Measurements from ENCODE around the gene GPC6.

The GPC6 gene

GRCh38 chr13:94143624-94144350, 917.2 kb downstream of the GPC6 start:
- H3K27me3 ChIP-seq (ENCODE audit: control insufficient read depth in 1 of 2, insufficient read depth in 1 of 2, low read length in 2 of 2) = no peaks in the 10 kb centered on the region
- no peak overlapping the region for H4K91ac ChIP-seq (ENCODE audit: low read length)
- H4K8ac ChIP-seq (ENCODE audit: low read length) = no peak overlapping the region
- H3K79me1 ChIP-seq (replicated peaks; ENCODE audit: low read length, poor library complexity, severe bottlenecking) = no peaks in the 10 kb centered on the region
- no peaks in the 10 kb centered on the region for H3K9me3 ChIP-seq (ENCODE audit: control insufficient read depth, low read length)
- H2BK120ac ChIP-seq (ENCODE audit: low read depth, low read length) = no peak overlapping the region
- H3K27ac ChIP-seq (ENCODE audit: low read length, poor library complexity, severe bottlenecking) = no peak overlapping the region
- H3K18ac ChIP-seq (ENCODE audit: low read depth in 1 of 2, low read length in 2 of 2) = no peak overlapping the region
- H2BK15ac ChIP-seq (ENCODE audit: low read depth, poor library complexity, severe bottlenecking) = no peak overlapping the region
- DNase-seq = no peak
- no peak overlapping the region for H3K23ac ChIP-seq (ENCODE audit: low read length in 2 of 2)
- no peak overlapping the region for H2BK12ac ChIP-seq (ENCODE audit: low read length in 2 of 2)
- H3K4me1 ChIP-seq (ENCODE audit: control insufficient read depth, insufficient read depth, low read depth, low read length) = no peaks in the 10 kb centered on the region
- H3K4me2 ChIP-seq (ENCODE audit: low read length, poor library complexity, severe bottlenecking) = no peak overlapping the region
- no peak overlapping the region for H2AK5ac ChIP-seq (ENCODE audit: low read length, severe bottlenecking)
- 65% methylated on average over 8 of the region's 11 CpGs for WGBS
- H2AFZ ChIP-seq (ENCODE audit: low read depth, low read length) = no peak overlapping the region
- no peak overlapping the region for H3K14ac ChIP-seq (ENCODE audit: low read length in 2 of 2)
- H3K4me3 ChIP-seq (ENCODE audit: insufficient read depth in 1 of 2, low read depth in 1 of 2, low read length in 2 of 2) = no peak overlapping the region
- H2BK5ac ChIP-seq (ENCODE audit: low read depth, low read length, poor library complexity, severe bottlenecking) = no peak overlapping the region
- H3K9ac ChIP-seq (ENCODE audit: low read length) = no peak overlapping the region
- no peak overlapping the region for H3K4ac ChIP-seq (ENCODE audit: low read depth in 1 of 2, low read length in 2 of 2)
- H3K36me3 ChIP-seq (ENCODE audit: control insufficient read depth in 1 of 2, insufficient read depth in 2 of 2, low read depth in 1 of 2, low read length in 2 of 2) = no peaks in the 10 kb centered on the region

- Histone ChIP-seq H3K4me3 (ENCODE audit: insufficient read depth in 1 of 2, low read depth in 1 of 2, low read length in 2 of 2) (no peak overlapping the region), H4K8ac (ENCODE audit: low read length) (no peak overlapping the region), H3K4me1 (ENCODE audit: control insufficient read depth, insufficient read depth, low read depth, low read length) (no peaks in the 10 kb centered on the region), H3K9ac (ENCODE audit: low read length) (no peak overlapping the region), H2BK5ac (ENCODE audit: low read depth, low read length, poor library complexity, severe bottlenecking) (no peak overlapping the region), H2AFZ (ENCODE audit: low read depth, low read length) (no peak overlapping the region), H3K9me3 (ENCODE audit: control insufficient read depth, low read length) (no peaks in the 10 kb centered on the region), H3K27ac (ENCODE audit: low read length, poor library complexity, severe bottlenecking) (no peak overlapping the region), H3K27me3 (ENCODE audit: control insufficient read depth in 1 of 2, insufficient read depth in 1 of 2, low read length in 2 of 2) (no peaks in the 10 kb centered on the region), H4K91ac (ENCODE audit: low read length) (no peak overlapping the region), H3K23ac (ENCODE audit: low read length in 2 of 2) (no peak overlapping the region), H2BK120ac (ENCODE audit: low read depth, low read length) (no peak overlapping the region), H2BK15ac (ENCODE audit: low read depth, poor library complexity, severe bottlenecking) (no peak overlapping the region), H2AK5ac (ENCODE audit: low read length, severe bottlenecking) (no peak overlapping the region), H3K36me3 (ENCODE audit: control insufficient read depth in 1 of 2, insufficient read depth in 2 of 2, low read depth in 1 of 2, low read length in 2 of 2) (no peaks in the 10 kb centered on the region), H3K4me2 (ENCODE audit: low read length, poor library complexity, severe bottlenecking) (no peak overlapping the region), H3K14ac (ENCODE audit: low read length in 2 of 2) (no peak overlapping the region), H3K79me1 (replicated peaks; ENCODE audit: low read length, poor library complexity, severe bottlenecking) (no peaks in the 10 kb centered on the region), H3K4ac (ENCODE audit: low read depth in 1 of 2, low read length in 2 of 2) (no peak overlapping the region), H2BK12ac (ENCODE audit: low read length in 2 of 2) (no peak overlapping the region), H3K18ac (ENCODE audit: low read depth in 1 of 2, low read length in 2 of 2) (no peak overlapping the region)
- no CpG with 5 or more reads among the region's 2 CpGs for whole genome bisulfite sequencing
- no peak for DNase-seq
Observed at GRCh38 chr13:94145966-94146365, 919.4 kb downstream of the GPC6 start.

GRCh38 chr13:94153586-94153985, 927.0 kb downstream of the GPC6 start:
- Histone ChIP-seq H3K27ac (ENCODE audit: low read length, poor library complexity, severe bottlenecking) (no peak overlapping the region), H3K14ac (ENCODE audit: low read length in 2 of 2) (no peak overlapping the region), H4K91ac (ENCODE audit: low read length) (no peak overlapping the region), H2AFZ (ENCODE audit: low read depth, low read length) (no peak overlapping the region), H2AK5ac (ENCODE audit: low read length, severe bottlenecking) (no peak overlapping the region), H3K4me3 (ENCODE audit: insufficient read depth in 1 of 2, low read depth in 1 of 2, low read length in 2 of 2) (no peak overlapping the region), H4K8ac (ENCODE audit: low read length) (no peak overlapping the region), H3K4me2 (ENCODE audit: low read length, poor library complexity, severe bottlenecking) (no peak overlapping the region), H2BK5ac (ENCODE audit: low read depth, low read length, poor library complexity, severe bottlenecking) (no peak overlapping the region), H3K79me1 (replicated peaks; ENCODE audit: low read length, poor library complexity, severe bottlenecking) (no peaks in the 10 kb centered on the region), H3K36me3 (ENCODE audit: control insufficient read depth in 1 of 2, insufficient read depth in 2 of 2, low read depth in 1 of 2, low read length in 2 of 2) (no peaks in the 10 kb centered on the region), H3K23ac (ENCODE audit: low read length in 2 of 2) (no peak overlapping the region), H3K27me3 (ENCODE audit: control insufficient read depth in 1 of 2, insufficient read depth in 1 of 2, low read length in 2 of 2) (no peaks in the 10 kb centered on the region), H2BK15ac (ENCODE audit: low read depth, poor library complexity, severe bottlenecking) (no peak overlapping the region), H2BK12ac (ENCODE audit: low read length in 2 of 2) (no peak overlapping the region), H3K4me1 (ENCODE audit: control insufficient read depth, insufficient read depth, low read depth, low read length) (no peaks in the 10 kb centered on the region), H2BK120ac (ENCODE audit: low read depth, low read length) (no peak overlapping the region), H3K9ac (ENCODE audit: low read length) (no peak overlapping the region), H3K4ac (ENCODE audit: low read depth in 1 of 2, low read length in 2 of 2) (no peak overlapping the region), H3K18ac (ENCODE audit: low read depth in 1 of 2, low read length in 2 of 2) (no peak overlapping the region), H3K9me3 (ENCODE audit: control insufficient read depth, low read length) (no peaks in the 10 kb centered on the region)
- 100% methylated on average over 1 of the region's 2 CpGs for WGBS
- DNase-seq = no peak

- Histone ChIP-seq H3K4me2 (ENCODE audit: low read length, poor library complexity, severe bottlenecking) (no peak overlapping the region), H4K91ac (ENCODE audit: low read length) (no peak overlapping the region), H2AFZ (ENCODE audit: low read depth, low read length) (no peak overlapping the region), H3K14ac (ENCODE audit: low read length in 2 of 2) (no peak overlapping the region), H3K23ac (ENCODE audit: low read length in 2 of 2) (no peak overlapping the region), H3K4me1 (ENCODE audit: control insufficient read depth, insufficient read depth, low read depth, low read length) (no peaks in the 10 kb centered on the region), H2BK120ac (ENCODE audit: low read depth, low read length) (no peak overlapping the region), H2AK5ac (ENCODE audit: low read length, severe bottlenecking) (no peak overlapping the region), H2BK12ac (ENCODE audit: low read length in 2 of 2) (no peak overlapping the region), H4K8ac (ENCODE audit: low read length) (no peak overlapping the region), H3K27me3 (ENCODE audit: control insufficient read depth in 1 of 2, insufficient read depth in 1 of 2, low read length in 2 of 2) (no peaks in the 10 kb centered on the region), H3K4ac (ENCODE audit: low read depth in 1 of 2, low read length in 2 of 2) (no peak overlapping the region), H3K36me3 (ENCODE audit: control insufficient read depth in 1 of 2, insufficient read depth in 2 of 2, low read depth in 1 of 2, low read length in 2 of 2) (no peaks in the 10 kb centered on the region), H3K79me1 (replicated peaks; ENCODE audit: low read length, poor library complexity, severe bottlenecking) (no peaks in the 10 kb centered on the region), H2BK15ac (ENCODE audit: low read depth, poor library complexity, severe bottlenecking) (no peak overlapping the region), H3K9ac (ENCODE audit: low read length) (no peak overlapping the region), H2BK5ac (ENCODE audit: low read depth, low read length, poor library complexity, severe bottlenecking) (no peak overlapping the region), H3K4me3 (ENCODE audit: insufficient read depth in 1 of 2, low read depth in 1 of 2, low read length in 2 of 2) (no peak overlapping the region), H3K27ac (ENCODE audit: low read length, poor library complexity, severe bottlenecking) (no peak overlapping the region), H3K18ac (ENCODE audit: low read depth in 1 of 2, low read length in 2 of 2) (no peak overlapping the region), H3K9me3 (ENCODE audit: control insufficient read depth, low read length) (no peaks in the 10 kb centered on the region)
- DNase-seq = no peak
- 83% methylated on average over 2 of the region's 2 CpGs for WGBS
Observed at GRCh38 chr13:94154367-94154766, 927.8 kb downstream of the GPC6 start.

All from mesenchymal stem cell (in vitro differentiated cells and primary cell).